GM21723 (cell line): ENCODE measurements around the gene FGF13.

Experiments
- ATAC-seq: cut with Tn5 transposase; IDR thresholded peaks from one replicate; pipeline ENCODE4 v1.9.1; 2021; ENCODE audit warnings: mild to moderate bottlenecking, moderate library complexity; ENCODE audit not compliant: unreplicated experiment

FGF13 gene

GRCh38 chrX:138664466-138664865 is 47.1 kb downstream of the FGF13 start:
- no peak for ATAC-seq

GRCh38 chrX:138664016-138664415 is 47.5 kb downstream of the FGF13 start:
- ATAC-seq = no peak

GRCh38 chrX:138651494-138651893 is 60.0 kb downstream of the FGF13 start:
- ATAC-seq = no peak

DNA sequence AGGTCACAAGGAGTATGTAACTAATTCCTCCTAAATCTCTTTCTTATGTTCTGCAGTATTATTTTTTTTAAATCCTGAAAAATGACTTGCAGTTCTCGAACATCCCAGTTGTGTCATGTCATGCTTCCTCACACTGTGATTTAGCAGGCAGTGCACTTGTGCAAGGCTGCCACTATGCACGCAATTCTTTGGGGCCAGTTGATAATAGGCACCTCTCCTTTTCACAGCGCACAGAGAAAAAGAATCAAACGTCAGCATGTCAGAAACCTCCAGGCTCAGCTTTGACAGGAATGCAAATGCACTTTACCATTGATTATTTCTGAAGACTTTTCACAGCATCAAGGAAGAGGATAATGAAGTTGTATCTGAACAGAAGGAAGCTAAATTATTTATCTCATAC is 62.9 kb downstream of the FGF13 start:
- no peak for ATAC-seq

- no peak for ATAC-seq
Observed at GRCh38 chrX:138638996-138639395, 72.5 kb downstream of the FGF13 start.
